ENCODE data around the gene CRP. TPM values are rescaled to one million over a fixed set of nuclear protein-coding genes. Genes with fewer than 3 reads are reported as not detected.
"Not testable (repeated sequence)": the region's sequence is repeated elsewhere in the genome, so short reads cannot be mapped to it uniquely, and the experiment has no call there.

Gene CRP
- total RNA-seq, 1 donor: not detected

GRCh38 chr1:159675046-159675445, 39.3 kb downstream of the CRP start:
- no peak for TF ChIP-seq CTCF (IDR thresholded peaks at IDR 0.05; ENCODE audit: insufficient read depth, low read length)
- DNase-seq (ENCODE audit: low read depth): no peak
- no peak overlapping the region for H3K4me3 ChIP-seq (ENCODE audit: low read depth, low read length)

GRCh38 chr1:159672390-159672789, 42.0 kb downstream of the CRP start:
- DNase-seq (ENCODE audit: low read depth); H3K4me3 ChIP-seq (ENCODE audit: low read depth, low read length): not testable (repeated sequence)

- no peak for DNase-seq (ENCODE audit: low read depth)
- no peak for TF ChIP-seq CTCF (IDR thresholded peaks at IDR 0.05; ENCODE audit: insufficient read depth, low read length)
- no peak overlapping the region for H3K4me3 ChIP-seq (ENCODE audit: low read depth, low read length)
Measured at GRCh38 chr1:159669338-159669737, 45.1 kb downstream of the CRP start.

- DNase-seq (ENCODE audit: low read depth): no peak
- no peak overlapping the region for H3K4me3 ChIP-seq (ENCODE audit: low read depth, low read length)
- TF ChIP-seq CTCF (IDR thresholded peaks at IDR 0.05; ENCODE audit: insufficient read depth, low read length): no peak
Measured at GRCh38 chr1:159668739-159669138, 45.6 kb downstream of the CRP start.

GRCh38 chr1:159664247-159664646, 50.1 kb downstream of the CRP start:
- H3K4me3 ChIP-seq (ENCODE audit: low read depth, low read length): no peak overlapping the region
- no peak for DNase-seq (ENCODE audit: low read depth)
- no peak for TF ChIP-seq CTCF (IDR thresholded peaks at IDR 0.05; ENCODE audit: insufficient read depth, low read length)

- no peak for DNase-seq (ENCODE audit: low read depth)
- no peak for TF ChIP-seq CTCF (IDR thresholded peaks at IDR 0.05; ENCODE audit: insufficient read depth, low read length)
- no peak overlapping the region for H3K4me3 ChIP-seq (ENCODE audit: low read depth, low read length)
Measured at GRCh38 chr1:159663552-159663951, 50.8 kb downstream of the CRP start.

Other genes with a start within 250 kb of the CRP start
- not detected in 2 replicates for gene OR10J5, start 178.6 kb downstream of the CRP start, total RNA-seq (ENCODE audit: low replicate concordance)
- gene APCS, start 126.8 kb downstream of the CRP start, total RNA-seq (ENCODE audit: low replicate concordance): not detected in 2 replicates
- 10.0 and 27.8 TPM in 2 replicates for gene DUSP23, start 66.4 kb upstream of the CRP start, total RNA-seq (ENCODE audit: low replicate concordance)
- gene FCRL6, start 87.8 kb upstream of the CRP start, total RNA-seq (ENCODE audit: low replicate concordance): not detected in 2 replicates
- gene SLAMF8, start 112.3 kb upstream of the CRP start, total RNA-seq (ENCODE audit: low replicate concordance): not detected in 2 replicates
- not detected in 2 replicates for gene VSIG8, start 148.1 kb upstream of the CRP start, total RNA-seq (ENCODE audit: low replicate concordance)
- 0.27 and 1.4 TPM in 2 replicates for gene CFAP45, start 185.6 kb upstream of the CRP start, total RNA-seq (ENCODE audit: low replicate concordance)
- gene TAGLN2, start 210.9 kb upstream of the CRP start, total RNA-seq (ENCODE audit: low replicate concordance): 62.4 and 228 TPM in 2 replicates
- 2.0 TPM in 1 of 2 replicates, not detected in the other for gene IGSF9, start 231.0 kb upstream of the CRP start, total RNA-seq (ENCODE audit: low replicate concordance)
- gene SLAMF9, start 239.6 kb upstream of the CRP start, total RNA-seq (ENCODE audit: low replicate concordance): not detected in 2 replicates